Endodermal cell (in vitro differentiated cells): Measurements from ENCODE around the gene SLC6A8. TPM values are rescaled to one million over a fixed set of nuclear protein-coding genes. Genes with fewer than 3 reads are reported as not detected.

Experiments
- DNase-seq: peaks from one replicate; pipeline ENCODE4 v3.0.0-alpha.2; 2017
- H3K27ac ChIP-seq: 2 replicates; pipeline ENCODE4 v1.5.1; 2013; ENCODE audit warnings: mild to moderate bottlenecking, low read depth, low read length, moderate library complexity
- H3K27me3 ChIP-seq: 2 replicates; pipeline ENCODE4 v1.6.1; 2013; ENCODE audit warnings: mild to moderate bottlenecking, low read length, moderate library complexity; ENCODE audit not compliant: insufficient read depth, control insufficient read depth, poor library complexity, severe bottlenecking
- H3K36me3 ChIP-seq: 2 replicates; pipeline ENCODE4 v1.7.0; 2013; ENCODE audit warnings: mild to moderate bottlenecking, low read length, moderate library complexity; ENCODE audit not compliant: control insufficient read depth, insufficient read depth
- H3K4me1 ChIP-seq: one replicate; pipeline ENCODE4 v1.7.0; 2013; ENCODE audit warnings: low read length; ENCODE audit not compliant: control insufficient read depth, insufficient read depth
- H3K4me3 ChIP-seq: 2 replicates; pipeline ENCODE4 v1.5.1; 2013; ENCODE audit warnings: mild to moderate bottlenecking, low read length, moderate library complexity
- H3K9ac ChIP-seq: 2 replicates; pipeline ENCODE4 v1.6.1; 2013; ENCODE audit warnings: mild to moderate bottlenecking, low read length, moderate library complexity; ENCODE audit not compliant: poor library complexity, severe bottlenecking; ENCODE audit errors: extremely low read depth
- H3K9me3 ChIP-seq: 2 replicates; pipeline ENCODE4 v1.6.1; 2013; ENCODE audit warnings: mild to moderate bottlenecking, low read length, moderate library complexity; ENCODE audit not compliant: control insufficient read depth
- H3K27ac Mint-ChIP-seq: 2 replicates; pipeline ENCODE4 v1.8.0; 2020; ENCODE audit warnings: mixed read lengths
- H3K27me3 Mint-ChIP-seq: 2 replicates; pipeline ENCODE4 v1.8.0; 2021; ENCODE audit warnings: mild to moderate bottlenecking, mixed read lengths; ENCODE audit not compliant: insufficient read depth
- H3K36me3 Mint-ChIP-seq: 2 replicates; pipeline ENCODE4 v1.8.0; 2020; ENCODE audit warnings: low read depth, mixed read lengths
- H3K4me1 Mint-ChIP-seq: 2 replicates; pipeline ENCODE4 v1.8.0; 2020; ENCODE audit warnings: mixed read lengths
- H3K4me3 Mint-ChIP-seq: 2 replicates; pipeline ENCODE4 v1.8.0; 2020; ENCODE audit warnings: mild to moderate bottlenecking, moderate library complexity, mixed read lengths
- H3K9me3 Mint-ChIP-seq: 2 replicates; pipeline ENCODE4 v1.8.0; 2020; ENCODE audit warnings: mild to moderate bottlenecking, mixed read lengths
- WGBS, 2 experiments: methylation state at CpG; one replicate each; pipeline versions ENCODE4 v1.1.5 to v1.1.7; 2013; ENCODE audit warnings: missing lambda C conversion rate in 2 of 2, mixed read lengths in 1 of 2; ENCODE audit not compliant: insufficient coverage in 1 of 2, insufficient read length in 1 of 2; 5-methylcytosine and 5-hydroxymethylcytosine counted together
- total RNA-seq, 2 donors: library from RNA; stranded (reverse); fragmentation: NEBNext Ultra II Directional in 1 of 2; extraction: Animal tissue kit (Norgen Biotek cat#: 25700) in 1 of 2; gene quantifications; 2 replicates in 1 of 2; 3 replicates in 1 of 2; pipeline ENCODE4 v1.2.1, GENCODE V29; 2021
- TF ChIP-seq, protein P1 (sequence below): fragments of 200-600 bp; sonication (generic); conservative IDR thresholded peaks from 2 replicates; pipeline ENCODE4 v1.5.0; 2021; ENCODE audit warnings: antibody characterized with exemption, mild to moderate bottlenecking

The SLC6A8 gene
- total RNA-seq, 2 donors from 2014 or later: 57.6 to 121 TPM

- H3K4me3 Mint-ChIP-seq: no peak overlapping the region
- H3K9me3 ChIP-seq: peaks cover 15% of the 10 kb centered on the region
- 83 to 88% methylated on average over 2 of the region's 2 CpGs for WGBS, 2 experiments
- no peak overlapping the region for H3K27ac ChIP-seq
- no peak overlapping the region for H3K27ac Mint-ChIP-seq
- H3K27me3 Mint-ChIP-seq: no peaks in the 10 kb centered on the region
- H3K4me1 ChIP-seq: no peaks in the 10 kb centered on the region
- peaks cover 5% of the 10 kb centered on the region for H3K4me1 Mint-ChIP-seq
- H3K27me3 ChIP-seq: no peaks in the 10 kb centered on the region
- no peak for DNase-seq
- peaks cover 10% of the 10 kb centered on the region for H3K36me3 ChIP-seq
- no peak overlapping the region for H3K4me3 ChIP-seq
- H3K9me3 Mint-ChIP-seq: peaks cover 79% of the 10 kb centered on the region
- H3K9ac ChIP-seq: no peak overlapping the region
- TF ChIP-seq, protein P1, sequence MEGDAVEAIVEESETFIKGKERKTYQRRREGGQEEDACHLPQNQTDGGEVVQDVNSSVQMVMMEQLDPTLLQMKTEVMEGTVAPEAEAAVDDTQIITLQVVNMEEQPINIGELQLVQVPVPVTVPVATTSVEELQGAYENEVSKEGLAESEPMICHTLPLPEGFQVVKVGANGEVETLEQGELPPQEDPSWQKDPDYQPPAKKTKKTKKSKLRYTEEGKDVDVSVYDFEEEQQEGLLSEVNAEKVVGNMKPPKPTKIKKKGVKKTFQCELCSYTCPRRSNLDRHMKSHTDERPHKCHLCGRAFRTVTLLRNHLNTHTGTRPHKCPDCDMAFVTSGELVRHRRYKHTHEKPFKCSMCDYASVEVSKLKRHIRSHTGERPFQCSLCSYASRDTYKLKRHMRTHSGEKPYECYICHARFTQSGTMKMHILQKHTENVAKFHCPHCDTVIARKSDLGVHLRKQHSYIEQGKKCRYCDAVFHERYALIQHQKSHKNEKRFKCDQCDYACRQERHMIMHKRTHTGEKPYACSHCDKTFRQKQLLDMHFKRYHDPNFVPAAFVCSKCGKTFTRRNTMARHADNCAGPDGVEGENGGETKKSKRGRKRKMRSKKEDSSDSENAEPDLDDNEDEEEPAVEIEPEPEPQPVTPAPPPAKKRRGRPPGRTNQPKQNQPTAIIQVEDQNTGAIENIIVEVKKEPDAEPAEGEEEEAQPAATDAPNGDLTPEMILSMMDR: no peak
- H3K36me3 Mint-ChIP-seq: peaks cover 29% of the 10 kb centered on the region
These were observed 47.1 kb downstream of the SLC6A8 start for GRCh38 chrX:153734871-153735270.

GRCh38 chrX:153735274-153735673 is 47.5 kb downstream of the SLC6A8 start:
- TF ChIP-seq, protein P1: peak; percentile 53
- Histone ChIP-seq H3K27me3 (no peaks in the 10 kb centered on the region), H3K9ac (no peak overlapping the region), H3K27ac (no peak overlapping the region), H3K36me3 (peaks cover 10% of the 10 kb centered on the region), H3K9me3 (peaks cover 15% of the 10 kb centered on the region), H3K4me1 (no peaks in the 10 kb centered on the region), H3K4me3 (no peak overlapping the region)
- Mint-ChIP-seq H3K9me3 (peaks cover 80% of the 10 kb centered on the region), H3K4me3 (no peak overlapping the region), H3K27ac (no peak overlapping the region), H3K27me3 (no peaks in the 10 kb centered on the region), H3K36me3 (peaks cover 29% of the 10 kb centered on the region), H3K4me1 (peaks cover 5% of the 10 kb centered on the region)
- DNase-seq: no peak
- WGBS, 2 experiments: 58 to 72% methylated on average over 6 to 8 of the region's 9 CpGs

- Mint-ChIP-seq H3K4me3 (no peak overlapping the region), H3K9me3 (peaks cover 80% of the 10 kb centered on the region), H3K27me3 (no peaks in the 10 kb centered on the region), H3K27ac (no peak overlapping the region), H3K4me1 (peaks cover 5% of the 10 kb centered on the region), H3K36me3 (peaks cover 24% of the 10 kb centered on the region)
- H3K9me3 ChIP-seq: peaks cover 7% of the 10 kb centered on the region
- TF ChIP-seq, protein P1: no peak
- H3K27me3 ChIP-seq: no peaks in the 10 kb centered on the region
- H3K9ac ChIP-seq: no peak overlapping the region
- no peak overlapping the region for H3K4me3 ChIP-seq
- 89 to 100% methylated on average over 5 to 30 of the region's 30 CpGs for WGBS, 2 experiments
- peaks cover 6% of the 10 kb centered on the region for H3K36me3 ChIP-seq
- no peak overlapping the region for H3K27ac ChIP-seq
- H3K4me1 ChIP-seq: no peaks in the 10 kb centered on the region
- DNase-seq: no peak
These were observed 48.5 kb downstream of the SLC6A8 start for GRCh38 chrX:153736071-153736820.
